Liver (tissue), 3 donors: ENCODE data around the gene NUTF2.

Experiments
- CTCF ChIP-seq: fragments of 150-350 bp; IDR thresholded peaks from 2 replicates; pipeline ENCODE4 v1.5.1; 2017; ENCODE audit warnings: improper control_type of control experiment, low read depth, low read length; ENCODE audit not compliant: missing input control
- GABPA ChIP-seq, 2 donors: IDR thresholded peaks in 1 of 2; conservative IDR thresholded peaks in 1 of 2; 2 replicates each; pipeline ENCODE4 v1.6.1; 2016; ENCODE audit warnings: antibody characterized with exemption in 2 of 2, mild to moderate bottlenecking in 1 of 2, moderate library complexity in 1 of 2
- HNF4A ChIP-seq, 2 donors: conservative IDR thresholded peaks; 2 replicates each; pipeline ENCODE4 v1.6.1; 2016; ENCODE audit warnings: antibody characterized with exemption in 2 of 2, mild to moderate bottlenecking in 2 of 2
- MAX ChIP-seq: IDR thresholded peaks from 2 replicates; pipeline ENCODE4 v1.6.1; 2016; ENCODE audit warnings: antibody characterized with exemption
- RAD21 ChIP-seq, 2 donors: IDR thresholded peaks; 2 replicates each; pipeline ENCODE4 v1.6.1; 2016; ENCODE audit warnings: antibody characterized with exemption in 2 of 2, mild to moderate bottlenecking in 2 of 2
- REST ChIP-seq: IDR thresholded peaks from 2 replicates; pipeline ENCODE4 v1.6.1; 2016; ENCODE audit warnings: antibody characterized with exemption, mild to moderate bottlenecking
- SP1 ChIP-seq: IDR thresholded peaks from 2 replicates; pipeline ENCODE4 v1.6.1; 2018; ENCODE audit warnings: antibody characterized with exemption, mild to moderate bottlenecking
- TAF1 ChIP-seq: conservative IDR thresholded peaks from 2 replicates; pipeline ENCODE4 v1.6.1; 2016; ENCODE audit warnings: antibody characterized with exemption, mild to moderate bottlenecking
- YY1 ChIP-seq: IDR thresholded peaks from 2 replicates; pipeline ENCODE4 v1.6.1; 2016; ENCODE audit warnings: antibody characterized with exemption, mild to moderate bottlenecking
- ZBTB33 ChIP-seq: IDR thresholded peaks from 2 replicates; pipeline ENCODE4 v1.6.1; 2016; ENCODE audit warnings: antibody characterized with exemption
- donor health status: healthy.
- donor health status: healthy.

GRCh38 chr16:67846320-67847063 is at the start of gene NUTF2:
- TF ChIP-seq CTCF (peak; percentile 0), RAD21 (IDR thresholded peaks at IDR 0.05) (peak in 1 of 2 donors; percentile 49), REST (no peak), SP1 (peak; percentile 84), GABPA (IDR thresholded peaks at IDR 0.05 in 1 of 2, conservative IDR thresholded peaks at IDR 0.05 in 1 of 2) (peak; percentile 45 to 87), TAF1 (no peak), MAX (peak; percentile 82), YY1 (peak; percentile 92), ZBTB33 (peak; percentile 94), HNF4A (conservative IDR thresholded peaks at IDR 0.05) (peak; percentile 35 to 36)
